K562 (cell line): ENCODE results near the gene KLK14. TPM values are rescaled to one million over a fixed set of nuclear protein-coding genes. Genes with fewer than 3 reads are reported as not detected.

Source experiments
- EP300 ChIP-seq: IDR thresholded peaks from 2 replicates; pipeline ENCODE4 v1.6.1; 2012; ENCODE audit warnings: low read length, improper control_type of control experiment
- FOSL1 ChIP-seq: fragments of 200-800 bp; sonication (Bioruptor generic); conservative IDR thresholded peaks from 2 replicates; pipeline ENCODE4 v1.6.1; 2016; ENCODE audit warnings: missing genetic modification characterization, missing compliant biosample characterization
- FOXK1 ChIP-seq: sonication (generic); formaldehyde crosslinking; IDR thresholded peaks from 2 replicates; pipeline ENCODE4 v1.8.0; 2022; ENCODE audit warnings: missing genetic modification reagents, mild to moderate bottlenecking, borderline replicate concordance
- KAT2B ChIP-seq: IDR thresholded peaks from one replicate; pipeline ENCODE4 v1.6.1; 2012; ENCODE audit warnings: low read depth, mild to moderate bottlenecking, control low read depth, inconsistent platforms, low read length, moderate library complexity
- KHSRP ChIP-seq: fragments of 450-650 bp; IDR thresholded peaks from 2 replicates; pipeline ENCODE4 v1.6.1; 2017
- NFYB ChIP-seq: IDR thresholded peaks from 2 replicates; pipeline ENCODE4 v1.6.1; 2011; ENCODE audit warnings: mild to moderate bottlenecking, moderate library complexity; ENCODE audit not compliant: insufficient read length; ENCODE audit errors: extremely low read depth
- PKNOX1 ChIP-seq: fragments of 450-650 bp; IDR thresholded peaks from 2 replicates; pipeline ENCODE4 v1.6.1; 2016
- SMAD4 ChIP-seq: fragments of 250-450 bp; sonication (Bioruptor Pico); conservative IDR thresholded peaks from 2 replicates; pipeline ENCODE4 v1.8.0; 2021; ENCODE audit warnings: inconsistent platforms, mild to moderate bottlenecking, moderate library complexity
- SRF ChIP-seq, 2 experiments: fragments of 250-450, 450-650 bp in 1 of 2; sonication (Bioruptor Pico) in 1 of 2; sonication (generic) in 1 of 2; formaldehyde crosslinking; IDR thresholded peaks; 2 replicates each; pipeline versions ENCODE4 v1.5.0 to v1.5.1; 2020 to 2022; ENCODE audit warnings: mild to moderate bottlenecking in 1 of 2, missing genetic modification reagents in 1 of 2
- SRSF1 ChIP-seq: fragments of 200-400 bp; formaldehyde crosslinking; IDR thresholded peaks from 2 replicates; pipeline ENCODE4 v1.6.1; 2017; ENCODE audit warnings: mild to moderate bottlenecking, low read depth, low read length, moderate library complexity
- SRSF3 ChIP-seq: fragments of 200-400 bp; formaldehyde crosslinking; IDR thresholded peaks from 2 replicates; pipeline ENCODE4 v1.6.1; 2016; ENCODE audit warnings: mild to moderate bottlenecking, low read length, moderate library complexity; ENCODE audit not compliant: insufficient read depth
- STAT5B ChIP-seq: fragments of 250-450 bp; sonication (Bioruptor Pico); IDR thresholded peaks from 2 replicates; pipeline ENCODE4 v1.8.0; 2021; ENCODE audit warnings: mild to moderate bottlenecking, inconsistent platforms
- TAF7 ChIP-seq: fragments of 450-650 bp; IDR thresholded peaks from 2 replicates; pipeline ENCODE4 v1.6.1; 2016; ENCODE audit warnings: missing genetic modification characterization, missing compliant biosample characterization
- TFAM ChIP-seq: fragments of 250-450 bp; sonication (Bioruptor Pico); conservative IDR thresholded peaks from 2 replicates; pipeline ENCODE4 v1.5.0; 2021; ENCODE audit warnings: mild to moderate bottlenecking, moderate library complexity
- ZFP1 ChIP-seq: fragments of 450-650 bp; formaldehyde crosslinking; IDR thresholded peaks from 2 replicates; pipeline ENCODE4 v1.4.0; 2020; ENCODE audit warnings: mild to moderate bottlenecking, mixed read lengths
- ZNF12 ChIP-seq: sonication (generic); formaldehyde crosslinking; IDR thresholded peaks from 2 replicates; pipeline ENCODE4 v1.4.0; 2020; ENCODE audit warnings: mild to moderate bottlenecking, missing genetic modification reagents
- ZNF24 ChIP-seq: fragments of 450-650 bp; IDR thresholded peaks from 2 replicates; pipeline ENCODE4 v1.6.1; 2016
- ZNF740 ChIP-seq, 3 experiments: fragments of 200-800 bp in 1 of 3; sonication (Bioruptor generic) in 1 of 3; sonication (generic) in 1 of 3; formaldehyde crosslinking in 1 of 3; IDR thresholded peaks; 2 replicates each; pipeline versions ENCODE4 v1.6.1 to v1.8.0; 2016 to 2022; ENCODE audit warnings: mild to moderate bottlenecking in 2 of 3, missing compliant biosample characterization in 2 of 3, missing genetic modification characterization in 2 of 3, missing genetic modification reagents in 1 of 3
- polyA plus RNA-seq, 8 experiments: library from polyadenylated mRNA; depleted of rRNA in 4 of 8; stranded (reverse) in 5 of 8; unstranded in 3 of 8; fragments of >200 nt; fragmentation: Nextera tagmentation in 2 of 8; fragmentation: Illumina TruSeq in 1 of 8; extraction: Ambion mirVana in 2 of 8; extraction: Trizol in 1 of 8; gene quantifications; 2 replicates each; pipeline versions ENCODE4 v1.2.1 to v1.2.3, GENCODE V29; 2011 to 2014; ENCODE audit warnings: inconsistent platforms in 1 of 8, missing spikeins in 1 of 8
- total RNA-seq, 7 experiments: library from RNA; depleted of rRNA in 6 of 7; stranded (reverse); fragments of >200 nt in 6 of 7; fragmentation: Illumina TruSeq in 2 of 7; extraction: Trizol in 2 of 7; gene quantifications; 2 replicates each; pipeline versions ENCODE4 v1.2.1 to v1.2.3, GENCODE V29; 2011 to 2021; ENCODE audit warnings: low replicate concordance in 1 of 7
- TF ChIP-seq, protein P1 (sequence below): sonication (generic); formaldehyde crosslinking; IDR thresholded peaks from 2 replicates; pipeline ENCODE4 v1.8.1; 2023; ENCODE audit warnings: mild to moderate bottlenecking, missing genetic modification reagents, moderate library complexity

Gene KLK14
- total and polyA plus RNA-seq, 9 of the 15 experiments (the other 6 are each of a cell fraction or from before 2014, with no cell fraction given), result not detected

DNA sequence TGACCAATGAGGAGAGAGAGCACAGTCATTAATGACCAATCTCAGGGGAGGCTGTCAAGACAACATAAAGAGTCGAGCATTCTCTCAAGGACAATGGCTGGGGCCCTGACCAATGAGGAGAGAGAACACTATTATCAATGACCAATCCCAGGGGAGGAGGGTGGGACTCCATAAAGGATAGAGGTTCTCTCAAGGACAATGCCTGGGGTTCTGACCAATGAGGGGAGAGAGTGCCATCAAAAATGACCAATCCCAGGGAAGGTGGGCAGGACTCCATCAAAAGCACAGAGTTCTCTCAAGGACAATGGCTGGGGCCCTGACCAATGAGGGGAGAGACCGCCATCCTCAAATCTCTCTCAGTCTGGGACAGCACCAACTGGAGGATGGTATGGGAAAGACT is 53.0 kb downstream of the KLK14 start (continued):
- TF ChIP-seq PKNOX1 (peak; percentile 88), ZNF24 (no peak), ZNF12 (CRISPR knock-in tag) (no peak), SRF (CRISPR knock-in tag; IDR thresholded peaks at IDR 0.05) (no peak), KAT2B (no peak), STAT5B (CRISPR knock-in tag) (no peak), SRSF3 (no peak), ZNF740 (CRISPR knock-in tag; IDR thresholded peaks at IDR 0.05) (no peak), ZNF740 (tag; IDR thresholded peaks at IDR 0.05) (no peak), NFYB (peak; percentile 82), SMAD4 (CRISPR knock-in tag) (no peak), FOSL1 (no peak), EP300 (no peak), ZFP1 (CRISPR knock-in tag) (no peak), TFAM (CRISPR knock-in tag) (no peak), KHSRP (no peak), SRSF1 (no peak), FOXK1 (CRISPR knock-in tag) (no peak), TAF7 (tag) (no peak)
- TF ChIP-seq, protein P1, sequence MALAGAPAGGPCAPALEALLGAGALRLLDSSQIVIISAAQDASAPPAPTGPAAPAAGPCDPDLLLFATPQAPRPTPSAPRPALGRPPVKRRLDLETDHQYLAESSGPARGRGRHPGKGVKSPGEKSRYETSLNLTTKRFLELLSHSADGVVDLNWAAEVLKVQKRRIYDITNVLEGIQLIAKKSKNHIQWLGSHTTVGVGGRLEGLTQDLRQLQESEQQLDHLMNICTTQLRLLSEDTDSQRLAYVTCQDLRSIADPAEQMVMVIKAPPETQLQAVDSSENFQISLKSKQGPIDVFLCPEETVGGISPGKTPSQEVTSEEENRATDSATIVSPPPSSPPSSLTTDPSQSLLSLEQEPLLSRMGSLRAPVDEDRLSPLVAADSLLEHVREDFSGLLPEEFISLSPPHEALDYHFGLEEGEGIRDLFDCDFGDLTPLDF (CRISPR knock-in tag), result no peak

Other genes with a start within 250 kb of the KLK14 start
Only the 7 nearest of the 18 such genes appear.
- not detected in 2 replicates for gene KLK10, start 63.2 kb downstream of the KLK14 start, total RNA-seq (2014; rRNA removed)
- gene KLK10, start 63.2 kb downstream of the KLK14 start, total RNA-seq (2014; rRNA removed; fragmentation: Illumina TruSeq; extraction: Trizol), result not detected in 2 replicates
- not detected in 2 replicates for gene KLK10, start 63.2 kb downstream of the KLK14 start, total RNA-seq (2015; rRNA removed; fragmentation: Illumina TruSeq; extraction: Trizol)
- 0.11 TPM in 1 of 2 replicates, not detected in the other for gene KLK10, start 63.2 kb downstream of the KLK14 start, total RNA-seq (2021)
- not detected in 2 replicates for gene KLK10, start 63.2 kb downstream of the KLK14 start, polyA plus RNA-seq (2011; rRNA removed)
- not detected in 2 replicates for gene KLK10, start 63.2 kb downstream of the KLK14 start, polyA plus RNA-seq (2014; fragmentation: Illumina TruSeq; extraction: Trizol)
- gene KLK10, start 63.2 kb downstream of the KLK14 start, polyA plus RNA-seq (2014; fragmentation: Nextera tagmentation; extraction: Ambion mirVana), result not detected
- gene KLK10, start 63.2 kb downstream of the KLK14 start, polyA plus RNA-seq (2014; rRNA removed), result not detected in 2 replicates
- not detected in 2 replicates for gene KLK11, start 56.3 kb downstream of the KLK14 start, total RNA-seq (2014; rRNA removed)
- not detected in 2 replicates for gene KLK11, start 56.3 kb downstream of the KLK14 start, total RNA-seq (2014; rRNA removed; fragmentation: Illumina TruSeq; extraction: Trizol)
- not detected in 2 replicates for gene KLK11, start 56.3 kb downstream of the KLK14 start, total RNA-seq (2015; rRNA removed; fragmentation: Illumina TruSeq; extraction: Trizol)
- not detected in 2 replicates for gene KLK11, start 56.3 kb downstream of the KLK14 start, total RNA-seq (2021)
- not detected in 2 replicates for gene KLK11, start 56.3 kb downstream of the KLK14 start, polyA plus RNA-seq (2011; rRNA removed)
- gene KLK11, start 56.3 kb downstream of the KLK14 start, polyA plus RNA-seq (2014; fragmentation: Illumina TruSeq; extraction: Trizol), result not detected in 2 replicates
- not detected for gene KLK11, start 56.3 kb downstream of the KLK14 start, polyA plus RNA-seq (2014; fragmentation: Nextera tagmentation; extraction: Ambion mirVana)
- gene KLK11, start 56.3 kb downstream of the KLK14 start, polyA plus RNA-seq (2014; rRNA removed), result not detected in 2 replicates
- not detected in 2 replicates for gene KLK12, start 47.9 kb downstream of the KLK14 start, total RNA-seq (2014; rRNA removed)
- gene KLK12, start 47.9 kb downstream of the KLK14 start, total RNA-seq (2014; rRNA removed; fragmentation: Illumina TruSeq; extraction: Trizol), result not detected in 2 replicates
- gene KLK12, start 47.9 kb downstream of the KLK14 start, total RNA-seq (2015; rRNA removed; fragmentation: Illumina TruSeq; extraction: Trizol), result not detected in 2 replicates
- not detected in 2 replicates for gene KLK12, start 47.9 kb downstream of the KLK14 start, total RNA-seq (2021)
- not detected in 2 replicates for gene KLK12, start 47.9 kb downstream of the KLK14 start, polyA plus RNA-seq (2011; rRNA removed)
- not detected in 2 replicates for gene KLK12, start 47.9 kb downstream of the KLK14 start, polyA plus RNA-seq (2014; fragmentation: Illumina TruSeq; extraction: Trizol)
- gene KLK12, start 47.9 kb downstream of the KLK14 start, polyA plus RNA-seq (2014; fragmentation: Nextera tagmentation; extraction: Ambion mirVana), result not detected
- not detected in 2 replicates for gene KLK12, start 47.9 kb downstream of the KLK14 start, polyA plus RNA-seq (2014; rRNA removed)
- gene KLK13, start 17.8 kb downstream of the KLK14 start, total RNA-seq (2014; rRNA removed), result 1.3 and 2.5 TPM in 2 replicates
- gene KLK13, start 17.8 kb downstream of the KLK14 start, total RNA-seq (2014; rRNA removed; fragmentation: Illumina TruSeq; extraction: Trizol), result 1.5 and 1.7 TPM in 2 replicates
- 0.64 and 0.72 TPM in 2 replicates for gene KLK13, start 17.8 kb downstream of the KLK14 start, total RNA-seq (2015; rRNA removed; fragmentation: Illumina TruSeq; extraction: Trizol)
- 2.8 and 4.7 TPM in 2 replicates for gene KLK13, start 17.8 kb downstream of the KLK14 start, total RNA-seq (2021)
- 2.9 and 9.0 TPM in 2 replicates for gene KLK13, start 17.8 kb downstream of the KLK14 start, polyA plus RNA-seq (2011; rRNA removed)
- gene KLK13, start 17.8 kb downstream of the KLK14 start, polyA plus RNA-seq (2014; fragmentation: Illumina TruSeq; extraction: Trizol), result 3.8 and 4.4 TPM in 2 replicates
- gene KLK13, start 17.8 kb downstream of the KLK14 start, polyA plus RNA-seq (2014; fragmentation: Nextera tagmentation; extraction: Ambion mirVana), result 1 to 10 TPM in 1 of 2 experiments, under 1 TPM in 1; 0.84 to 2.3 TPM
- gene KLK13, start 17.8 kb downstream of the KLK14 start, polyA plus RNA-seq (2014; rRNA removed), result 1.3 and 2.3 TPM in 2 replicates
- gene CTU1, start 25.5 kb upstream of the KLK14 start, total RNA-seq (2014; rRNA removed), result 17.7 and 21.1 TPM in 2 replicates
- gene CTU1, start 25.5 kb upstream of the KLK14 start, total RNA-seq (2014; rRNA removed; fragmentation: Illumina TruSeq; extraction: Trizol), result 0.80 and 1.4 TPM in 2 replicates
- 2.4 and 2.6 TPM in 2 replicates for gene CTU1, start 25.5 kb upstream of the KLK14 start, total RNA-seq (2015; rRNA removed; fragmentation: Illumina TruSeq; extraction: Trizol)
- 18.4 and 18.7 TPM in 2 replicates for gene CTU1, start 25.5 kb upstream of the KLK14 start, total RNA-seq (2021)
- gene CTU1, start 25.5 kb upstream of the KLK14 start, polyA plus RNA-seq (2011; rRNA removed), result 2.2 and 4.3 TPM in 2 replicates
- gene CTU1, start 25.5 kb upstream of the KLK14 start, polyA plus RNA-seq (2014; fragmentation: Illumina TruSeq; extraction: Trizol), result 1.5 and 1.9 TPM in 2 replicates
- gene CTU1, start 25.5 kb upstream of the KLK14 start, polyA plus RNA-seq (2014; fragmentation: Nextera tagmentation; extraction: Ambion mirVana), result under 1 TPM in 1 of 2 experiments, not detected in 1; 0.03 TPM
- gene CTU1, start 25.5 kb upstream of the KLK14 start, polyA plus RNA-seq (2014; rRNA removed), result 10.0 and 12.9 TPM in 2 replicates
- 0.18 and 0.65 TPM in 2 replicates for gene SIGLEC9, start 42.0 kb upstream of the KLK14 start, total RNA-seq (2014; rRNA removed)
- not detected in 2 replicates for gene SIGLEC9, start 42.0 kb upstream of the KLK14 start, total RNA-seq (2014; rRNA removed; fragmentation: Illumina TruSeq; extraction: Trizol)
- gene SIGLEC9, start 42.0 kb upstream of the KLK14 start, total RNA-seq (2015; rRNA removed; fragmentation: Illumina TruSeq; extraction: Trizol), result not detected in 2 replicates
- 0.22 TPM in 1 of 2 replicates, not detected in the other for gene SIGLEC9, start 42.0 kb upstream of the KLK14 start, total RNA-seq (2021)
- 0.16 and 0.26 TPM in 2 replicates for gene SIGLEC9, start 42.0 kb upstream of the KLK14 start, polyA plus RNA-seq (2011; rRNA removed)
- 0.09 and 0.21 TPM in 2 replicates for gene SIGLEC9, start 42.0 kb upstream of the KLK14 start, polyA plus RNA-seq (2014; fragmentation: Illumina TruSeq; extraction: Trizol)
- gene SIGLEC9, start 42.0 kb upstream of the KLK14 start, polyA plus RNA-seq (2014; fragmentation: Nextera tagmentation; extraction: Ambion mirVana), result not detected
- gene SIGLEC9, start 42.0 kb upstream of the KLK14 start, polyA plus RNA-seq (2014; rRNA removed), result 0.18 and 0.34 TPM in 2 replicates
- gene SIGLEC7, start 59.4 kb upstream of the KLK14 start, total RNA-seq (2014; rRNA removed), result not detected in 2 replicates
- gene SIGLEC7, start 59.4 kb upstream of the KLK14 start, total RNA-seq (2014; rRNA removed; fragmentation: Illumina TruSeq; extraction: Trizol), result not detected in 2 replicates
- not detected in 2 replicates for gene SIGLEC7, start 59.4 kb upstream of the KLK14 start, total RNA-seq (2015; rRNA removed; fragmentation: Illumina TruSeq; extraction: Trizol)
- not detected in 2 replicates for gene SIGLEC7, start 59.4 kb upstream of the KLK14 start, total RNA-seq (2021)
- gene SIGLEC7, start 59.4 kb upstream of the KLK14 start, polyA plus RNA-seq (2011; rRNA removed), result 0.10 TPM in 1 of 2 replicates, not detected in the other
- not detected in 2 replicates for gene SIGLEC7, start 59.4 kb upstream of the KLK14 start, polyA plus RNA-seq (2014; fragmentation: Illumina TruSeq; extraction: Trizol)
- gene SIGLEC7, start 59.4 kb upstream of the KLK14 start, polyA plus RNA-seq (2014; fragmentation: Nextera tagmentation; extraction: Ambion mirVana), result not detected
- 0.12 TPM in 1 of 2 replicates, not detected in the other for gene SIGLEC7, start 59.4 kb upstream of the KLK14 start, polyA plus RNA-seq (2014; rRNA removed)